Ishikawa (cell line): ENCODE measurements around the gene FCER1G.

Source experiments
- CEBPB ChIP-seq: IDR thresholded peaks from 2 replicates; pipeline ENCODE4 v1.6.1; 2012
- CREB1 ChIP-seq: IDR thresholded peaks from 2 replicates; pipeline ENCODE4 v1.6.1; 2012; ENCODE audit warnings: low read depth
- EGR1 ChIP-seq: IDR thresholded peaks from 2 replicates; pipeline ENCODE4 v1.6.1; 2012
- EP300 ChIP-seq: IDR thresholded peaks from 2 replicates; pipeline ENCODE4 v1.6.1; 2012; ENCODE audit warnings: borderline replicate concordance
- FOXM1 ChIP-seq: IDR thresholded peaks from 2 replicates; pipeline ENCODE4 v1.6.1; 2012; ENCODE audit warnings: low read depth, borderline replicate concordance
- NFIC ChIP-seq: IDR thresholded peaks from 2 replicates; pipeline ENCODE4 v1.6.1; 2012
- RAD21 ChIP-seq: IDR thresholded peaks from 2 replicates; pipeline ENCODE4 v1.6.1; 2012; ENCODE audit warnings: low read depth
- TAF1 ChIP-seq: IDR thresholded peaks from 2 replicates; pipeline ENCODE4 v1.6.1; 2012; ENCODE audit warnings: low read depth, mild to moderate bottlenecking
- TCF12 ChIP-seq: IDR thresholded peaks from 2 replicates; pipeline ENCODE4 v1.6.1; 2012; ENCODE audit warnings: low read depth
- TEAD4 ChIP-seq: IDR thresholded peaks from 2 replicates; pipeline ENCODE4 v1.6.1; 2012
- YY1 ChIP-seq: IDR thresholded peaks from 2 replicates; pipeline ENCODE4 v1.6.1; 2012; ENCODE audit warnings: low read depth
- ZBTB7A ChIP-seq: IDR thresholded peaks from 2 replicates; pipeline ENCODE4 v1.6.1; 2012; ENCODE audit warnings: low read depth
- TF ChIP-seq, protein P1 (sequence below): IDR thresholded peaks from 2 replicates; pipeline ENCODE4 v1.6.1; 2012
- TF ChIP-seq, protein P2 (sequence below): IDR thresholded peaks from 2 replicates; pipeline ENCODE4 v1.6.1; 2012
- TF ChIP-seq, protein P3 (sequence below): IDR thresholded peaks from 2 replicates; pipeline ENCODE4 v1.6.1; 2012; ENCODE audit warnings: low read depth, mild to moderate bottlenecking

FCER1G gene

DNA sequence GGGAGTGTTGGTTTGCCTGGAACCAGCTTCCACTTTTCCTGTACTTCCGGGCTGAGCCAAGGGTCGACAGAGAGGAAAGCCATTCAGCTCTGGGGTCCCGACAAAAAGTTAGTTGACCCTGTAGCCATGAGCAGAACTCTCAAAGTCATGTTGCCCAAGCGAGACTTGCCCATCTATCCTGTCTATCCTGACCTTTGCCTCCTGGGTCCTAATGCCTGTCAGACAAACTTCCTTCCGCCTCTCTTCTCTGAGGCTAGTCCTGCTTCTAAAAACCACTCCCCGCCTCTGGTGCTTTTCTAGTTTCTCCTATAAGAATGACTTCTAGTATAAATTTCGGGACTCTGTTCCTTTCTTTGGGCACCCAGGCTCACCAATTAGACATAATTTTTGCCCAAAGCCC is 35.7 kb downstream of the FCER1G start:
- TF ChIP-seq, protein P1, sequence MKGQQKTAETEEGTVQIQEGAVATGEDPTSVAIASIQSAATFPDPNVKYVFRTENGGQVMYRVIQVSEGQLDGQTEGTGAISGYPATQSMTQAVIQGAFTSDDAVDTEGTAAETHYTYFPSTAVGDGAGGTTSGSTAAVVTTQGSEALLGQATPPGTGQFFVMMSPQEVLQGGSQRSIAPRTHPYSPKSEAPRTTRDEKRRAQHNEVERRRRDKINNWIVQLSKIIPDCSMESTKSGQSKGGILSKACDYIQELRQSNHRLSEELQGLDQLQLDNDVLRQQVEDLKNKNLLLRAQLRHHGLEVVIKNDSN, result no peak
- TF ChIP-seq TAF1 (no peak), TEAD4 (no peak)

DNA sequence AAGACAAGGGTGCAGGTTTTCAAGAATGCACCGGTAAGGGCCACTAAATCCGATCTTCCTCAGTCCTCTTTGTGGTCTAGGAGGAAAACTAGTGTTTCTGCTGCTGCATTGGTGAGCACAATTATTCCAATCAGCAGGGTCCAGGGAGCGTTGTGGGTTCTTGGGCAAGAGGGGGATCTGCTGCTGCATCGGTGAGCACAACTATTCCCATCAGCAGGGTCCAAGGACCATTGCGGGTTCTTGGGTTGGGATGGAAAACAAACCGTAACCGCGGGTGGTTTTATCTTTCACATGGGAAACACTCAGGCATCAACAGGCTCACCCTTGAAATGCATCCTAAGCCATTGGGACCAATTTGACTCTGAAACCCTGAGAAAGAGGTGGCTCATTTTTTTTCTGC is 36.5 kb downstream of the FCER1G start:
- TF ChIP-seq RAD21 (no peak), CREB1 (no peak)

DNA sequence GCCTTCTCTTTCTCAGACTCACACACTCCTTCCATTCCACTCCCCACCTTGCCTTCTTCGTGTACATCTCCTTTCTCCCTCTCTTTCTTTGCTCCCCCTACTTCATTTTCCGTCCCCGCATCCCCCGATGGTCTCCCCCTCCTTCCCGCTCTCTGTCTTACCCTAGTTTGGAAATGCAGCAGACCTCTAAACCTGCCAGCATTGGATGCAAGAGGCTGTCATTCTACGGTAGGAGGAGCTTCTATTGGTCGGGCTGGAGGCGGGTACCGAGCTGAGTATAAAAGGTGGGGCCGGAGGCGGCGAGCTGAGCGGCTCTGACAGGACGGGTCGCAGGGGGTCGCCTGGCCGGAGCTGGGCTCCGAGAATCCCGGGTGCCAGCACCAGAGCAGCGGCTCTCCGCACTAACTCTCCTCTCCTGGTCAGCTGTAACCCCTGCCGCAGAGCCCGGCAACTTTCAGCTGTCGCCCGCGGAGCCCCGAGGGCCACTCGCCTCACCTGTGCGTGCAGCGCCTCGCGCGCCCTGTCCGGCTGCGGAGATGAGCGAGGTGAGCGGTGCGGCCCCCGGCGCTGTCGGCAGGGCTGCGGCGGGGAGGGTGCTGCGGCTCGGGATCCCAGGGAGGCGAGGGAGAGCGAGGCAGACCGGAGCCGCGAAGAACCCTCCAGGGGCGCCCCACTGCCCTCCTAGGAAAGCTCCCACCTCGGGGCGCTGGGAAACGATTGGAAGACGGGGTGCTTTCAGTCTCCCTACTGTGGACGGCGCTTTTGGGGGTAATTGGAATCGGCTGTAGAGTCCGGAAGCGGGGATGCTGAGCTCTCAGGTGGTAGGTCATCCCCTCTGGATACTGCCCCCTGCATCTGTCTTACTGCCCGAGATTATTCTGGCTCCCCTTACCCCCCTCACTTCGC is 43.6 kb downstream of the FCER1G start, which contains the start of gene PCP4L1:
Gene PCP4L1 (plus strand): TSS at position 307 of the 906 bp plus-strand sequence. CDS start 230 bp downstream, at position 537.
- no peak for TF ChIP-seq NFIC
- TF ChIP-seq RAD21, result no peak
- TF ChIP-seq, protein P1, result no peak
- TF ChIP-seq CREB1, result no peak
- TF ChIP-seq, protein P2, sequence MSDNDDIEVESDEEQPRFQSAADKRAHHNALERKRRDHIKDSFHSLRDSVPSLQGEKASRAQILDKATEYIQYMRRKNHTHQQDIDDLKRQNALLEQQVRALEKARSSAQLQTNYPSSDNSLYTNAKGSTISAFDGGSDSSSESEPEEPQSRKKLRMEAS, result no peak; the same call in 1 of the 2 replicates
- no peak for TF ChIP-seq EP300
- no peak for TF ChIP-seq TCF12
- no peak for TF ChIP-seq TEAD4
- TF ChIP-seq ZBTB7A, result no peak
- TF ChIP-seq, protein P3, sequence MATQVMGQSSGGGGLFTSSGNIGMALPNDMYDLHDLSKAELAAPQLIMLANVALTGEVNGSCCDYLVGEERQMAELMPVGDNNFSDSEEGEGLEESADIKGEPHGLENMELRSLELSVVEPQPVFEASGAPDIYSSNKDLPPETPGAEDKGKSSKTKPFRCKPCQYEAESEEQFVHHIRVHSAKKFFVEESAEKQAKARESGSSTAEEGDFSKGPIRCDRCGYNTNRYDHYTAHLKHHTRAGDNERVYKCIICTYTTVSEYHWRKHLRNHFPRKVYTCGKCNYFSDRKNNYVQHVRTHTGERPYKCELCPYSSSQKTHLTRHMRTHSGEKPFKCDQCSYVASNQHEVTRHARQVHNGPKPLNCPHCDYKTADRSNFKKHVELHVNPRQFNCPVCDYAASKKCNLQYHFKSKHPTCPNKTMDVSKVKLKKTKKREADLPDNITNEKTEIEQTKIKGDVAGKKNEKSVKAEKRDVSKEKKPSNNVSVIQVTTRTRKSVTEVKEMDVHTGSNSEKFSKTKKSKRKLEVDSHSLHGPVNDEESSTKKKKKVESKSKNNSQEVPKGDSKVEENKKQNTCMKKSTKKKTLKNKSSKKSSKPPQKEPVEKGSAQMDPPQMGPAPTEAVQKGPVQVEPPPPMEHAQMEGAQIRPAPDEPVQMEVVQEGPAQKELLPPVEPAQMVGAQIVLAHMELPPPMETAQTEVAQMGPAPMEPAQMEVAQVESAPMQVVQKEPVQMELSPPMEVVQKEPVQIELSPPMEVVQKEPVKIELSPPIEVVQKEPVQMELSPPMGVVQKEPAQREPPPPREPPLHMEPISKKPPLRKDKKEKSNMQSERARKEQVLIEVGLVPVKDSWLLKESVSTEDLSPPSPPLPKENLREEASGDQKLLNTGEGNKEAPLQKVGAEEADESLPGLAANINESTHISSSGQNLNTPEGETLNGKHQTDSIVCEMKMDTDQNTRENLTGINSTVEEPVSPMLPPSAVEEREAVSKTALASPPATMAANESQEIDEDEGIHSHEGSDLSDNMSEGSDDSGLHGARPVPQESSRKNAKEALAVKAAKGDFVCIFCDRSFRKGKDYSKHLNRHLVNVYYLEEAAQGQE, result no peak
- TF ChIP-seq TAF1, result no peak
- no peak for TF ChIP-seq FOXM1
- TF ChIP-seq EGR1, result no peak
- no peak for TF ChIP-seq CEBPB
- TF ChIP-seq YY1, result no peak

DNA sequence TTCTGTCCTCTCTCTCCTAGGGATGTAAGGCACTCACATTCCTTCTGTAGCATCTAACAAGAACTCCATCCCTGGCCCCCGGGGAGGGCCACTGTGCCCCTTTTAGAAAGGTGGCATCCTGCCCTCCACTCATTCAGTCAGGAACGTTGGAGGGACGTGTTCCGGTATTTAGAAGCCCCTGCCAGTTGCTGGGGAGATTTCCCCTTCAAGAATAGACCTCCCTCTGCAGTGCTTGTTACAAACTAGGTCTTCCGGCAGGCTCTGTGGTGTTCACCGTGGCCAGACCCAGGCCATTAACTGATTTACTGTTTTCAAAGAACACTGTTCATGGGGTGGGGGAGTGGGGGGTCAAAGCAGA is 44.2 kb downstream of the FCER1G start:
- TF ChIP-seq RAD21 (no peak), ZBTB7A (no peak), YY1 (no peak), TCF12 (no peak), TAF1 (no peak), CEBPB (no peak), EGR1 (no peak)
- TF ChIP-seq, protein P2, result no peak

DNA sequence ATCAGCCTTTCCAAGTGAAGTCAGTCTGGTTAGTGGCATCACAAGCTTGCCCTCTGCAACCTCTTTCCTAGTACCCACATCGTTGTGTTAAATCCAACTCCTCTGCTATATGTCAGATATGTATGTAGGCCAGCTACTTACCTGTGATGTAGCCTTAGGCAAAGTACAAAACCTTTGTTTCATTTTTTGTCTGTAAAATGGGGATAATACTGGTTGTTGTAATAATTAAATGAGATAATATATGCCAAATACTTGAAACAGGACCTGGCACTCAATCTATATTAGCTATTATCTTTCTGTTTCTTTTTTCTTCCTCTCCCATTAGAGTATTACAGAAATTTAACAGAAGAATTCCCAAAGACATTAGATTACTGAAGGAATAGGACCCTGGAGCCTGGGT is 44.7 kb downstream of the FCER1G start:
- no peak for TF ChIP-seq ZBTB7A
- TF ChIP-seq TCF12, result no peak
- no peak for TF ChIP-seq TEAD4
- no peak for TF ChIP-seq NFIC
- TF ChIP-seq YY1, result no peak
- no peak for TF ChIP-seq TAF1
- no peak for TF ChIP-seq RAD21
- no peak for TF ChIP-seq CEBPB
- TF ChIP-seq, protein P2, result no peak
- TF ChIP-seq FOXM1, result no peak
- TF ChIP-seq EP300, result no peak
- TF ChIP-seq CREB1, result no peak
- TF ChIP-seq, protein P1, result no peak
- TF ChIP-seq, protein P3, result no peak
